NCI-H1105 (cell line): Measurements from ENCODE around the gene CD84.
"Not testable (repeated sequence)": the region's sequence is repeated elsewhere in the genome, so short reads cannot be mapped to it uniquely, and the experiment has no call there.

Experiments
- DNase-seq: peaks from one replicate; lab custom pipeline; 2025; lab: John Stamatoyannopoulos, UW

Gene CD84

DNA sequence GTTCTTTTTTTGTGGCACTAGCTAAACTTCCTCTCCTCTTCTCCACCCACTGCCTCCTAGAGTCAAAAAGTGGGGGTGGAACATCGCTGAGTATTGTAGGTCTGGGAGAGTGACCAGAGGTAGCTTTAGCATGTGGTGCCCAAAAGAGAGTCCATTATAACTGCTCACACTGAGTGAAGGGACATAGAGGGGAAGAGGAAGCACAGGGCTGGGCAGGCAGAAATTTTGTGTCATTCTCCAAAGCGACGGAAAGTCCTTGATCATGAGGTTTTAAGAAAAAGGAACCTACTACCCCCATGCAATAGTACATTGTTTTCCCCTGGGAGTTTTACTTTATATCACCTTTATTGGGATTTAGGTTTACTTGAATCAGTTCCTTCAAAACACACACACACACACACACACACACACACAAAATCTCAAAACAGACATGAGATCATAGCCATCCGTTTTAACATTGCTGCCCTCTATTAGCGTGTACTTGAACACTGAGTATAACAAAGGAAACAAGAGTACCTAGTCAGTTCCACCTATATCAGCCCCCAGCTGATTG lies 4.1 kb downstream of the CD84 start:
- DNase-seq = no peak

DNA sequence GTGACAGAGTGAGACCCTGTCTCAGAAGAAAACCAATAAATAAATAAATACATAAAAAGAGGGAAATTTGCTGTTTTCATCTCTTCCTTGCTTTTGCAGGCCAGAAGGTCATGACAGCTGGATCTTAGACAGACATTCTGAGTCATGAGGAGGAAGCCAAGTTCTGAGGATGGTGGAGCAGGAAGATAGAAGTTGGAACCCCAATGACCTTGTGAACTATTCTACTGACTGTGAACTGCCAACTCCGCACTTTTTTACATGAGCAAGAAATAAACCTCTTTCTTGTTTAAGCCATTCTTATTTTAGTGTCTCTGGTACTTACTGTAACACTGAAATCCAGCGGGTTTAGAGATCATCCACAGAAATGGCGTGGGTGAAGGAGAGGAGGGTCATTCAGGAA lies 8.5 kb downstream of the CD84 start:
- no peak for DNase-seq

DNA sequence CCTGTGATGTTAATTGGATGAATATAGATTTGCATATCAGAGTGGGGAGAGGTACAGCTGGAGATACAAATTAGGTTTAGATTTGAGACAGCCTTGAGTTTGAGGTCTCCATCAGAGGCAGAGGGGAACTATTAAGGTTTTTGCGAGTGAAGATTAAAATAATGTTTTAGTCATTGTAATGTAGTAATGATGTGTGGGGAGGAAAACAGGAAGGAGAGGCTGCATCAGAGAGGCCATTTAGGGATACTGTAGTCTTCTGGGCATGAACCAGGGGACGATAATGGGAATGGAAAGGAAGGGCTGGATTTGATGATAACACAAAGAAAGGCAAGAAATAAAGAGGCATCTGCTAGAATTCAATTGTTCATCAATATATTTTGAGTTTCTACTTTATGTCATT lies 9.5 kb downstream of the CD84 start:
- no peak for DNase-seq

DNA sequence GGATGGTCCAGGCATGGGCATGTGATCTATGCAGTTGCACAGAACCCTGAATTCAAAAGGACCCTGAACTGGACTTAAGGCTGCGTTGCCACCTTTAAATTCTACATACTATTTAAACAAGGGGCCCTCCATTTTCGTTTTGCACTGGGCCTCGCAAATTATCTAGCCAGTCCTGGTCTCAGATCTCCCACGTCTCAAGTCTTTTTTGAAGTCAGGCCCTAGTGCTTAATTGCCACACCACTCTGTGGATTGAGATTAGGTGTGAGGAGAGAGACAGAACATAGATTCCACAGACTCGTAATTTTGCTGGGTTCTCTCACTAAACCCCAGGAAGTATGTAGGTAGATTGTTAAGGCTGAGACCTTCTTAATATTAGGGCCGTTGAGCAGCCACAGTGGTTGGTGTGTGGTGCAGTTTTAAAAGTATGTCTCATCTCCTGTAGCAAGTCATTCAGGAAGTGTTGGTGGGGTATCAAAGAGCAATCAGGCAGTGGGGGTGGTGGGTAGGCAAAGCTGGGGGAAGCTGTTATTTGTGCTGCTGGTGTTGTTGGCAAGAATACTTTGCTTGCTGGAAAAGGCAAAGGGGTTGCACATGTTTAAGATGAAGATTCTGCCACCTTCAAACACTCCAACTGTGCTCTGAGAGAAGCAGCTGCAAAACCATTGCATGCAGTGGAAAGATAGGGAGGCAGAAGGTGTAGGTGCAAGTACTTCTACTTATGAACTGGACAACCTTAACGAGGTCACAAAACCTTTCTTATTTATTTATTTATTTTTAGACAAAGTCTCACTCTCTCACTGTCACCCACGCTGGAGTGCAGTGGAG lies 11.2 kb downstream of the CD84 start:
- no peak for DNase-seq

DNA sequence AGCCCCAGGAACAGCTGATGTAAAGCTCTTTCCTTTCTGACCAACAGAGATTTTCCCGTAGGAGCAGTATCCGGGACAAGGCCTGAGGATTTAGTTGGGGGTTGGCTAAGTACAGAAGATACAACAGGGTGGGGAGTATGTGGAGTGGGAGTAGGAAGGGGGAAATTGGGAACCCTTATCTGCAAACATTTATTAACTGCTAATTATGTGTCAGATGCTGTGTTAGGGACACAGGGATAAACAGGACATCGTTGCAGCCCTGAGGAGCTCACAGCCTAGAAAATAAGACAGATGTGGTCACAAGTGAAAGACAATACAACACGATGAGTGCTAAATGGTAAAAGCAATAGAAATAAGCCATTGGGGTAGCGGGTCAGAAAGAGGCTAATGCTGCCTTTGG lies 12.0 kb downstream of the CD84 start:
- DNase-seq = no peak

DNA sequence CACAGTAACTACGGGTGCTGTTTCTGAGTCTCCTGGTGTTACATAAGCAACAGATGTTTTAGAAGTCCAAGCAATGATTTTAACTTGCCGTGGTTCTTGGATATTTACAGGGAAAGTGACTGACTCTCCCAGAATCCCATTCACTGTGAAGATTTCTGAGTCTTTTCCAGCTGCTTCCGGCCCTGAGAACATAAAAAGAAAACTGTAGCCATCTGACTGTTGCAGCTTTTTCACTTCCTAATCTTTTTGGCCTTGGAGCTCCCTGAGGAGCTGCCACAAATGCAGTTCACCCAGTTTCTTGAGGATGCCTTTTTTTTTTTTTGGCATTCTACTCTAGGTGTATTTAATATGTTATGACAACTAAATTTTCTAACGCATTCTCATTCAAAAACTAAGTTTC lies 13.7 kb downstream of the CD84 start:
- no peak for DNase-seq

DNA sequence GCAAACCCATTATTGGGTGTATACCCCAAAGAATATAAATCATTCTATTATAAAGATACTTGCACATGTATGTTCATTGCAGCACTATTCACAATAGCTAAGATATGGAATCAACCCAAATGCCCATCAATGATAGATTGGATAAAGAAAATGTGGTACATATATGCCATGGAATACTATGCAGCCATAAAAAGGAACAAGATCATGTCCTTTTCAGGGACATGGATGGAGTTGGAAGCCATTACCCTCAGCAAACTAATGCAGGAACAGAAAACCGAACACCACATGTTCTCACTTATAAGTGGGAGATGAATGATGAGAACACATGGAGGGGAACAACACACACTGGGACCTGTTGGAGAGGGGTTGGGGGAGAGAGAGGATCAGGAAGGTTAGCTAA lies 16.1 kb downstream of the CD84 start:
- DNase-seq = not testable (repeated sequence)

DNA sequence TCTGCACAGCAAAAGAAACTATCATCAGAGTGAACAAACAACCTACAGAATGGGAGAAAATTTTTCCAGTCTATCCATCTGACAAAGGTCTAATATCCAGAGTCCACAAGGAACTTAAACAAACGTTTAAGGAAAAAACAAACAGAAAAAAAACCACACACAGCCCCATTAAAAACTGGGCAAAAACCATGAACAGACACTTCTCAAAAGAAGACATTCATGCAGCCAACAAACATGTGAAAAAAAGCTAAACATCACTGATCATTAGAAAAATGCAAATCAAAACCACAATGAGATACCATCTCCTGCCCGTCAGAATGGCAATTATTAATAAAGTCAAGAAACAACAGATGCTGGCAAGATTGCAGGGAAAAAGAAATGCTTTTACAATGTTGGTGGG lies 16.6 kb downstream of the CD84 start:
- DNase-seq = not testable (repeated sequence)

DNA sequence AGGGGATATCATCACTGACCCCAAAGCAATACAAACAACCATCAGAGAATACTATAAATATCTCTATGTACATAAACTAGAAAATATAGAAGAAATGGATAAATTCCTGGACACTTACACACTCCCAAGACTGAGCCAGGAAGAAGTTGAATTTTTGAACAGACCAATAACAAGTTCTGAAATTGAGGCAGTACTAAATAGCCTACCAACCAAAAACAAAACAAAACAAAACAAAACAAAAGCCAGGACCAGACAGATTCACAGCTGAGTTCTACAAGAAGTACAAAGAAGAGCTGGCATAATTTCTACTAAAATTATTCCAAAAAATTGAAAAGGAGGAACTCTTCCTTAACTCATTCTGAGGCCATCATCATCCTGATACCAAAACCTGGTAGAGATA lies 18.5 kb downstream of the CD84 start:
- no peak for DNase-seq

DNA sequence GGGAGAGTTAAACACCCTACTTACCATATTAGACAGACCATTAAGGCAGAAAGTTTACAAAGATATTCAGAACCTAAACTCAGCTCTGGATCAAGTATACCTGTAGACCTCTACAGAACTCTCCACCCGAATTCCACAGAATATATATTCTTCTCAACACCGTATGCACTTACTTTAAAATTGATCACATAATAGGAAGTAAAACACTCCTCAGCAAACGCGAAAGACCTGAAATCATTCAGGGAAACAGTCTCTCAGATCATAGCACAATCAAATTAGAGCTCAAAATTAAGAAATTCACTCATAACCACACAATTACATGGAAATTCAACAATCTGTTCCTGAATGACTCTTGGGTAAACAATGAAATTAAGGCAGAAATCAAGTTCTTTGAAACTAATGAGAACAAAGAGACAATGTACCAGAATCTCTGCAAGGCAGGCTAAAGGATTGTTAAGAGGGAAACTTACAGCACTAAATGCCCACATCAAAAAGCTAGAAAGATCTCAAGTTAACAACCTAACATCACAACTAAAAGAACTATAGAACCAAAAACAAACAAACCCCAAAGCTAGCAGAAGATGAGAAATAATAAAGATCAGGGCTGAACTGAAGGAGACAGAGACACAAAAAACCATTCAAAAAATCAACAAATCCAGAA lies 19.1 kb downstream of the CD84 start:
- no peak for DNase-seq

DNA sequence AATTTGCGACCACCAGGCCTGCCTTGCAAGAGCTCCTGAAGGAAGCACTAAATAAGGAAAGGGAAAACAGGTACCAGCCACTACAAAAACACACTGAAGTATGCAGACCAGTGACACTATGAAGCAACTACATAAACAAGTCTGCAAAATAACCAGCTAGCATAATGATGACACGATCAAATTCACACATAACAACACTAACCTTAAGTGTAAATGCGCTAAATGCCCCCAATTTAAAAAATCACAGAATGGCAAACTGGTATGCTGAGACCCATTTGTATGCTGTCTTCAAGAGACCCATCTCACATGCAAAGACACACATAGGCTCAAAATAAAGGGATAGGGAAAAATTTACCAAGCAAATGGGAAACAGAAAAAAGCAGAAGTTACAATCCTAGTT lies 19.9 kb downstream of the CD84 start:
- DNase-seq = not testable (repeated sequence)

DNA sequence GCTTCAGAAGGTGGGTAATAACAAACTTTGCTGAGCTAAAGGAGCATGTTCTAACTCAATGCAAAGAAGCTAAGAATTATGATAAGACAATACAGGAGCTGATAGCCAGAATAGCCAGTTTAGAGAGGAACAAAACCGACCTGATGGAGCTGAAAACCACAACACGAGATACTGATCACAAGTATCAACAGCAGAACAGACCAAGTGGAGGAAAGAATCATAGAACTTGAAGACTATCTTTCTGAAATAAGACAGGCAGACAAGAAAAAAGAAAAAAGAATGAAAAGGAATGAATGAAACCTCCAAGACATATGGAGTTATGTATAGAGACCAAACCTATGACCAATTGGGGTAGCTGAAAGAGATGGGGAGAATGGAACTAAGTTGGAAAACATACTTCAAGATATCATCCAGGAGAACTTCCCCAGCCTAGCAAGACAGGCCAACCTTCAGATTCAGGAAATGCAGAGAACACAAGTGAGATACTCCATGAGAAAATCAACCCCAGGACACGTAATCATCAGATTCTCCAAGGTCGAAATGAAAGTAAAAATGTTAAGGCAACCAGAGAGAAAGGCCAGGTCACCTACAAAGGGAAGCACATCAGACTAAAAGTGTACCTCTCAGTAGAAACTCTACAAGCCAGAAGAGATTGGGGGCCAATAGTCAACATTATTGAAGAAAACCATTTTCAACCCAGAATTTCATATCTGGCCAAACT lies 20.5 kb downstream of the CD84 start:
- no peak for DNase-seq

DNA sequence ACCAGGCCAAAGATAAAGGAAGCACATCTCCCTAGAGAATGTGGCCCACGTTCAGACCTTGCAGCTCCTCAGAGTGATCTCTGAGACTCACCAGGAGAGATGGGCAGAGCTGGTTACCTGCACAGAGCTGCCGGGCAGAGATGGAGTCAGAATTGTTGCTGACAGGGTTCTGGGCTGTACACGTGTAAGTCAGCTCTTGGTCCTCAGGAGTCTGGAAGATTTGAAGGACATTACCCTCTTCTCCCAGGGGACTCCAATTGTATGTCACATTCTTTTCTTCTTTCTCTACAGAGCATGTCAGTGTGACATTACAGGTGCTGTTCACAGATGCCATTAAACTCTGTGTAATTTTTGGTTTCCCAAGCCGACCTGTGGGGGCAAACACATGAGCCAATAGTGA lies 25.5 kb downstream of the CD84 start:
- DNase-seq = no peak

DNA sequence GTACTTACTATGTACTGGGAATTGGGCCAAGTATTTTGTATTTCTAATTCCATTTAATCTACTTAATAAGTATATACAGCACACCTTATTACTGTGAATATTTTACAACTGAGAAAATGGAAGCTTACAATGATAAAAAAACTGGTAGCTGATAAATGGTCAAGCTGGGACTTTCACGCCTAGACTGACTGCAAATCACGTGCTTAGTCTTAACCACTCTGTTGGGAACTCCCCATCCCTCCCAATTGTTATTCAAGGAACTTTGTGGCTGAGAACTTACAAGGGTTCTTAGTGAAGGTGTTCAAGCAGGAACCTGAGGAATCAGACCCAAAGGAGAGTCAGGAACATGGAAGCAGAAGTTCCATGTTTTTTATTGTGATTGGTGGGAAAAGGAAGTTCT lies 26.9 kb downstream of the CD84 start:
- no peak for DNase-seq

DNA sequence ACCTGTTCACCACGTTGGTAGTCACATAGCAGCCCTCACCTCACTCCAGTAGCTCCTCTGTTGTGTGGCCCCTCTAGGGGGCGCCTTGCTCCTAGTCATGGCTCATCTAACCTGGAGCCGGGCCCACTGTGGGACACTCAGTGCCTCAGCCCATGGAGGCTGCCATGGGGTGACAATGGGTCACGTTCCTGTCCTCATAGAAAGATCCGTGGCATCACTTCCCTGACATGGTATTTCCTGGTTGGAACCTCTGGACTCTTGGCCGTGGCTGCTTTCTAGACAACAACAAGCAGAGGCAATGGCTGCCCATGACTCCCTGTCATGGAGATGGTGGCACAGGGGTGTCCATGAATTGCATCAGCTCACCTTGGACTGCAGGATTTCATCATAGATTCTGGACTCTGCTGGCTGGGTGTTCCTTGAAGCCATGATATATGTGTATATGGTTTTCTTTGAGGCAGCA lies 28.7 kb downstream of the CD84 start:
- no peak for DNase-seq

DNA sequence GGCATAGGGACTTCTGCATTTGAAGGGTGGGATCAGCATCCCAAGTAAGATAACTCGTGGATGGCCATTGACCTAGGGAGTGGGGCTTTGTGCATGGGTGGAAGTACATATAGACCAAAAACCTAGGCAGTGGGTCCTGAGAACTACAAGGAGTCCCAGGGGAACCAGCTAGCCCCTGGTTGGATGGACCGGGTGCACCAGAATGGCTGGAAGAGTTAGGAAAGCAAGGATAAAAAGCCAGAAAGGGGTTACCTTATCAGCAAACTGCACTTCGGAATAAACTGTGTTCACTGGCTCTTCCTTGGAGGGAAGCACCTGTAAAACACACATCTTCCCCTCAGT lies 29.7 kb downstream of the CD84 start:
- no peak for DNase-seq

DNA sequence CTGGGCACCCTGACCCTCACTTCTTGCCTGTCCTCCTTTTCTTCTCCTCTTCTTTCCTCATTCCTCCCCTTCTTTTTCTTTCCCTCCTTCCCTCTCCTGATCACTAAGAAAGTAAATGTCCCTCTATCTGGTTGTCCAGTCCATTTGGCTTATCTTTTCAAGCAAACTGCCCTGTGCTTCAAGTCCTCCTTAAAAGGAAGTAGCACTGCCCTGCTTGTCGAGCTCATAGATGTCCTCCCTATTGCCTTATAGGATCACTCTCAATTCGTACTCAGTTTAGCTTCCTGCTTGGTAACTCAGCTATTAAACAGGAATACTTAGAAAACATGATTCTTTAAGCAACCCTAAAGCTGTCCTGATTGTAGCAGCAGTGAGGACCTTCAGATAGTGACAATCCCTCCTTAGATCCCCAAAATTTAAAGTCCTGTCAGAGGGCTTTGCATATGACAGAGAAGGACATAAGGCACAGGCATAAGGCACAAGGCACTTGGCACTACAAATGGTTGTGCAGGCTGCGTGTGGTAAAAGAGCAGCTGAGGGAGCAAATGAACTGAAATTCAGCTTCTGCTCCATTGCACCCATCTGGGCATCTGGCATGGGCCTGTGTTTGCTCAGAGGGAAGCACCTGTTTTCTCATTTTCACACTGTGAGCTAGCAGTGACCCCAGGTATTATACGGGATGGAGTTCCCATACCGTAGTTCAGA lies 30.2 kb downstream of the CD84 start:
- no peak for DNase-seq

DNA sequence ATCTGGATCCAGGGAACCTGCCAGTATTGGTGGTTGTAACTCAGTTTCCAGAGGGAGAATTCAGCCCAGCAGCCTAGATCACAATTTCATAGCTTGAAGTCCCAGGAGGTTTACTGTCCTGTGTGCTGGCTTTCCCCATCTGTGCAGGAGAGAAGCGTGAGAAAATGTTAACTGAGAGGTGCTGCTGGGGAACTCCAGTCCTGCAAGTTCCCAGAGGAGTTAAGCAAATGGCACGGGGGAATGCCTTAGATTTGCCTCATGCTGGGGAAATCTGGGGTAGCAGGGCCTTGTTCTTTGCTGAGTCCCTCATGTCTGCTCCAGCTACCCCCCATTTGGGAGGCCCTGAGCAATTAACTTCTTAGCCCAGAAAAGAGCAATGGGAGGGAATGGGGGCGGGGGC lies 31.1 kb downstream of the CD84 start:
- no peak for DNase-seq

DNA sequence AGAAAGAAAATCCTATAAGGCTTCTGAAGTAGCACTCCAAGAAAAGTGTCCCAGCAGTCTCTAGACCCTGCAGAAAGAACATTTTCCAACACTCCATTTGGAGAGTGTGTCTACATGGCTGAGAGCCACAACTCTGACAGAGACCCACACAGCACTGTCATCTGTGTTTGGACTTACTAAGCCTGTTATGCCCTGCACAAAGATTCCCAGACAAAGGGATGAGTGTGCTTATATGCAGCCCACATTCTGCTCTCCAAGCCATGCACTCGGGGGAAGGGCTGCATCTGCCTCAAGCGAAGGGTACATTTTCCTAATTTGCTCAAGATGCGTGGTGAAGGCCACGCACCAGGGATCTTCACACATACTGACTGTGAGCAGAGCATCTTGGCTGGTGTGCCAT lies 31.9 kb downstream of the CD84 start:
- no peak for DNase-seq

DNA sequence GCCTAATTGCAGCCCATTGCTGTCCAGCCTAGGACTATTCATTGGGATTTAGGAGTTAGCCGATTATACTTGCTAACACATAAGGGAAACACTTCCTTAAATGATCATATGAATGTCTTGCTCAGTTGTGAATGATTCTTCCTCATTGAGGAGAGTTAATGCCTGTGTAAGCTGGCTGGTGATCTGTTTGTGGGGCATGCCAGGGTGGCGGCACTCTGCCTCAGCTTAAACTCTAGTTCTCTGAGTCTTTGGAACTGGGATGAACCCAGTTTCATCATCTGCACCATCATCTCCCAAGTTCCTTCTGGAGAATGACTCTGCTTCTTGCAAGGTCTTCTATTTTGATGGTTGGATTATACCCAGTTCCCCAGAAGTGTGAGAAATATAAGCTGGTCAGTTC lies 32.4 kb downstream of the CD84 start:
- no peak for DNase-seq

DNA sequence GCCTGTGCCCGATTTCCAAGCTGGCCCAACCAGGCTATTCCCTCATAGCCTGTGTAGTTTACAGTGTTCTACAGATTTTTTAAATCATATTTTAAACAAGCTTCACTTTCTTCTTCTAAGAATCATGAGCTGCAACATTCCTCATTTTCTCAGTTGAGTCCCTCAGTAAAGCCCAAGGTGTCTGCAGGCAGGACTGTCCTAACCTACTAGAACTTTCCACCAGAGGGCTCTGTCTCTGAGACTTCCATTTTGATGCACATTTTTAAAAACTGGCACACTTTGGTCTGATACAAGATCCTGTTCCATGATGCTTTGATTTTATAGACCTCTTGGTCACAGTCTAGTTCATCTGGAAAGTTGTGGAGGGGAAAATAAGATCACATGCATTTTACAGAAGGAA lies 34.6 kb downstream of the CD84 start:
- DNase-seq = no peak

DNA sequence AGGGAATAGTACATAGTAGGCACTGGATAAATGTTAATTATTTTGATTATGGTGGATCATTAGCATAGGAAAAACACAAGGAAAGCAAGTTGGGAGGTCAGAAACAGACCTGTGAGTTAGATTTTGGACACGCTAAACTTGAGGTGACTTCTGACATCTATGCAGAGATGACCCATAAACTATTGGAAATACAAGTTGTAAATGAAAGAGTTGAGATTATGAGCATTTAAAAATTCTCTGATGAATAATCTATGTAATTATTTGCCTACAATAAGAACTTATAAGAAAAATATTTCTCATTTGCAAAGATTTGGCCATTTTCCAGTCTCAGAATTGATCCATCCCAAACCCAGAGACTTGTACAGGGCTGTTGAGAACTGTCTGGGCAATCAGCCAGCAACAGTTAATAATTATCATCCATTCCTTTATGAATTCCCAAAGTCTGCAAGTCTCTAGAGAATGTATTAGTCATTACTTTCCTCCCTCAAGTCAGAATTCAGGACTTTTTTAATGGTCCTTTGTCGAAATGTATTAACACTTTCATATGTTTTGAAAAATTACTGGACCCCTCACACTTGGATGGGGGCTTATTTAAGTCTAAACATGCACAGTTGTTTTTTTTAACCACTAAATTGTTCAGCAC lies 36.9 kb downstream of the CD84 start:
- DNase-seq = no peak
